ENCODE measurements around the gene UROC1.

Gene UROC1

DNA sequence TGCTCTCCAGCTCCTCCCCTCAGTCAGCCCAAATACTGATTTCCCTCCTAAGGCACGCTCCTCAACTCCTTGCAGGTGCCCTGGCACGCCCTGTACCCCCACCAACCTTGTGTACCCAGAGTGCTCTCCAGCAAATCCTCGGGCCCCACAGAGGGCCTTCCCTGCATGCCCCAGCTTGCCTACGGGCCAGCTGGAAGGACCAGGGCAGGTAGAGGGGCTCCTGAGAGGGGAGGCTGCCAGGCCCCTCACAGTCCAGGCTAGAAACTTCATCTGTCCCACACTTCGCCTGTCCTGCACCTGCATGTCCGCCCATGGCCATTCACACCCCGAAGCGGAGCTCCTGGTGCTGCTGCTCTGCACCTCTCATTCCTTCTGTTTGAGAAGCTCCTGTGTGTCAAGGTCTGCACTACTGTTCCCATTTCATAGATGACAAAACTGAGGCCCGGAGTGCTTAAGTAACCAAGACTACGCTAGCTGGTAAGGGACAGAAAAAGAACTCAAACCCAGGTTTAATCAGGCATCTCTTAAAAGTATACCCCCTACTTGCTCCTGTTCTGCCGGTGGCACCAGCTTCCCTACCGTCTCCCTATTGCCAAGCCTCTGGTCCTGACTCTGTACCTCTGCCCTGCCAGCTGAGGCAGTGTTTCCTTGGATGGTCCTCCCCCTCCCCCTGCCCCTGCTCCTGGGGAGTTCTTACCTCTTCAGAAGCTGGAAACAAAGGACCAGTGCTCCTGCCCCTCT is 77.4 kb downstream of the UROC1 start:
- no peak for DNase-seq (ENCODE audit: low read depth)

DNA sequence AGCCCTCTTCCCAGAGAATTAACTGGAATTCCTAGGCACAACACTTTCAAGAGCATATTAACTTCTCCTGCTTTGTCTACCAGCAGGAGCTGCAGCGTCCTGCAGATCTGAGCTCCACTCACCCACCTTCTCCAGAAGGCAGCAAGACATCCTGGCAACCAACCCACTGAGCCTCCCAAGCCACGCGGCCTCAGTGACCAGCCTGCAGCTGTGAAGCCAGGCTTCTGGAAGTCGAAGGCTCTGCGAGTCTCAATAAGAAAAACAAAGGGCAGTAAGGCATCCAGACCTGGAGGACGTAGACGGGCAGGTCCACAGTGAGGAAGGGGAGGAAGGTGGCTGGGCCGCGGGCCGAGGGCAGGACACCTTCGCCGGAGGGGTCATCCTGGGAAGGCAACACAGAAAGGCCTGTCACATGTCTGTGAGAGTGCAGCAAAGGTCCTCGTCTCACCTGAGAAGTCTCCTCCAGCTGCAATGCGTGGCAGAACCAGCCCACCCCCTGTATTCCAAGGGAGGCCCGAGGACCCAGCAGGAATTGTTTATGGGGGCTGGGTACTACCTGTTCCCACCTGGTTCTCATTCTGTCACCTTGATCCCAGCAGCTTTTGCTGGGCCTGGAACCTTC is 78.1 kb downstream of the UROC1 start:
- no peak for DNase-seq (ENCODE audit: low read depth)

DNA sequence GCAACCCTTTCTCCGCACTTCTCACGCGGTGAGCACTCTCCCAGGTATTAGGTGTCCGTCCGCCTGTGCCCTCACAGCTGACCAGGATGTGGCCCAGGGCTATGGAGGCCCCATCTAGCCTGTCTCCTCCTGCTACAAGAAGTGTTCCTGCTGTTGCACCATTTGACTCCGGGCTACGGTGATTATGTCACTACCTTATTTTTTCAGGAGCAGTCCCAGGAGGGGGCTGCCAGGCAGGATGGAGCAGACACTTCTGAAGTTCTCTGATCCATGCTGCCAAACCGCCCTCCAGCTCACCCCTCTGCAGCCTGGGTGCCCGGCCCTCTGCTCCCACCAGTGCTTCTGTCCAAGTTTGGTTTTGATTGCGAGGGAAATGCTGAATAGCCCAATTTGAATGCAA is 78.8 kb downstream of the UROC1 start:
- DNase-seq (ENCODE audit: low read depth), result no peak

DNA sequence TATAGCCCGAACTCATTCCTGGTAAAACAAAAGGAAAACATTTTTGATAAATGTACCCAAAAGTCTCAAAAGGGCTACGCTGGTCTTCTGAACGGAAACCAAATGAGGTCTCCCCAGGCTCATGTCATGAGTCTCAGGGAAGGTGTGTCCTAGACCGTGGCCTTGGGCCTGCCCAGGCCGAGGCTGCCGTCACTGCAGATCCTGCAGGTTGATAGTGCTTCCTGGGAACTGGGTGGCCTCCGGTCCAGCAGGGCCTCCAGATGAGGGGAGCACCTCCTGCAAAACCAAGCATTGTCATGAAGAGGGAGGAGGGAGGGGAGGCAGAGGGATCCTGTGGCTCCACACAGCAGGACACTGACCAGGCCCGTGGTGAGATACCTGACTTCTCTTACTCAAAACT is 79.4 kb downstream of the UROC1 start:
- no peak for DNase-seq (ENCODE audit: low read depth)

DNA sequence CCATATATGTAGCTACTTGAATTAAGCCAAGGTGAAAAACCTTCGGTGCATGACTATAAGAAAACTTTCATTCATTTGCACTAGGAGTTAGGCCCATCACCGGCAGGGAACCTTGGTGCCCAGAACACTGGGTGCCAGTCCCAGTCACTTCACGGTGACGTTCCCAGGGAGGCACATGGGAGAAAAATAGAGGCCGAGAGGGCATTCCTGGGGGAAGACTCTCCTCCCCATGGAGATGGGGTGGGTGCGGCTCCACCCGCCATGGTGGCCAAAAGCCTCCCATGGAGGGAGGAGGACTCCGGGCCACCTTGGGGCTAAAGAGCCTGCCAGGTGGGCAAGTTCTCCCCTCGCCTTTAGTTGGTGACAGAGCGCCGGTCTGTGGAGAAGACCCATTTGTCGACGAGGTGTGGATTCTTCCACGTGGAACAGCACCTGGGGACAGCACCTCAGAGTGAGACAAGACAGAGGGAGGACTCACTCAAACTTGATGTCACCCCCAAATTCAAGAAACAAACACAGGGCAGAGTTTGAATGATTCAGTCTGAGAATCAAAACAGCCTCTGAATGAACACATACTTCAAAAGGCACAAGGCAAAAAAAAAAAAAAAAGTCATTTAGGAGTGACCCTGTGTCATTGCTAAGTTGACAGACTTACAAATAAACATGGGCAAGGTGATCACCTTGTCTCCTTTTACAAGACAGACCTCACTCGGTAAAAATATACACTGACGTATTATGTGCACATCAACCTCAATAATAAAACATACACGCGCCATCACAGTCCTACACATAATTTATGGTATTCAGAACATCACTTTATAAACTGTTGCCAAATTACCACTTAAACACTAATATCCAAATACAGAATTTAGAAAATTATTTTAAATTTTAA is 80.5 kb downstream of the UROC1 start:
- DNase-seq (ENCODE audit: low read depth), result no peak

DNA sequence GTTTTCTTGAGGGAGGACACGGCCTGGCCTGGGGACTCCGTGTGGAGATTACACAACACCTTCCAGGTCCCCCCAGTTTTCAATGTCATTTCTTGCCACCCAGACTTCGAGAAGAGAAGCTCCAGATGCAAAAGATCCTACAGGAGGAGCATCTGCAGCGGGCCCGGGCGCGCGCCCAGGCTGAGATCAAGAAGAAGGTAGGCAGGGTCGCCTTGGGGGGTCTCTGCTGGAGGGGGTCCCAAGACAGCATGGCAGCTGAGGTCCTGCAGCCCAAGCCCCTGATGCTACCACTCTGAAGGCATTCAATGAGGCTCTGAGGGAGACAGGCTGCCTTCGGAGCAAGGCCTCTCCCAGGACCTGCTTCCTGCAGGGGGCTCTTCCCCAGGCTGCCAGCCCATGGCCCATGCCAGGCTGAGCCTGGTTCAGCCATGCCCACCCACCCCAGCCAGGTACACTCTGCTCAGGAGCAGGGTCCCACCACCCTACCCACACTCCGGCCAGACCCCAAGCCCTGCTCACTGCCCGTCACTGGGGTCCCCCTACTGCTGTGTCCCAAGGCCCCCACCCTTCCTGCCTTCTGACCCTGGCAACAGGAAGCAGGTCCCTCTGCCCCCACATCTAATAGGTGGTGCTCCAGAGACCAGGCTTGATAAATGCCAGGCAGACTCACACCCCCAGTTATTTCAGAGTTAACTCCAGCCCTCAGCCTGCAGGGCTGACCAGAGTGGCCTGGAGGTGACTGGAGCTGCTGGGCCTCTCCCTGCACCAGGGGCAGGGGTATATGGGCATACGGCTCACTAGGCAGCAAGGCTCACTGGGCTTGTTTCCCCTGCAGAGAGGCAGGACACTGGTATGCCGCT is 81.9 kb downstream of the UROC1 start:
- no peak for DNase-seq (ENCODE audit: low read depth)

DNA sequence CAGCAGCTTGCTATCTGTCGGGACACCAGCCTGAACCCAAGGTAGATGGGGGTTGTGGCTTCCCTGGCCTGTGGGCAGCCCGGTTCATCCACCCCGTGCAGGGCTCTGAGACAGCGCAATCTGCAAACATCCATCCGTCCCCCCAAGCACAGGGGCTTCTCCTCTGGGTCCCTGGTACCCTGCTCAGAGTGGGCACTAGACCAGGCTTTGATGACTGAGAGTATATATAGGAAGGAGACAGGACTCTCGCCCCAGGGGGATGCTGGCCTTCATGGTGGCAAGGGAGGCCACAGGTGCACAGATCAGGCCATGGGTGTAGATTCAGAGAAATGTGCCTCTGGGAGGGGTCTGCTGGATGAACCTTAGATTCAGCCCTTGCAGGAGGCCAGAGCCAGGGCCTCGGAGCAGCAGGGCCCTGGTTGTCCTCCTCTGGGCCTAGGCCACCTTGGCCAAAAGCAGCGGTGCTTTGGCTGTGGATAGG is 82.6 kb downstream of the UROC1 start:
- DNase-seq (ENCODE audit: low read depth), result no peak

DNA sequence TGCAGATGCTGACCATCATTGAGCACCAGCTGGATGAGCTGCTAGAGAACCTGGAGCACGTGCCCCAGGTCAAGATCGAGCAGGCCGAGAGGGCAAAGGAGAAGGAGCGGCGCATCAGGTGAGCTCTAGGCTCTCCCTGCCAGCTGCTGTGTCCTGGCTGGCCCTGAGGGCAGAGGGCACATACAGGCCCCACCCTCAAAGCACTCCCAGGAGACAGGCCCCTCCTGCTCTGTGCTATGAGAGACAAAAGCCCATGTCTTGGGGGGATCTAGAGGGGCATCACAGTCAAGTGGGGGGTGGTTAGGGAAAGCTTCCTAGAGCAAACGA is 83.3 kb downstream of the UROC1 start:
- no peak for DNase-seq (ENCODE audit: low read depth)

DNA sequence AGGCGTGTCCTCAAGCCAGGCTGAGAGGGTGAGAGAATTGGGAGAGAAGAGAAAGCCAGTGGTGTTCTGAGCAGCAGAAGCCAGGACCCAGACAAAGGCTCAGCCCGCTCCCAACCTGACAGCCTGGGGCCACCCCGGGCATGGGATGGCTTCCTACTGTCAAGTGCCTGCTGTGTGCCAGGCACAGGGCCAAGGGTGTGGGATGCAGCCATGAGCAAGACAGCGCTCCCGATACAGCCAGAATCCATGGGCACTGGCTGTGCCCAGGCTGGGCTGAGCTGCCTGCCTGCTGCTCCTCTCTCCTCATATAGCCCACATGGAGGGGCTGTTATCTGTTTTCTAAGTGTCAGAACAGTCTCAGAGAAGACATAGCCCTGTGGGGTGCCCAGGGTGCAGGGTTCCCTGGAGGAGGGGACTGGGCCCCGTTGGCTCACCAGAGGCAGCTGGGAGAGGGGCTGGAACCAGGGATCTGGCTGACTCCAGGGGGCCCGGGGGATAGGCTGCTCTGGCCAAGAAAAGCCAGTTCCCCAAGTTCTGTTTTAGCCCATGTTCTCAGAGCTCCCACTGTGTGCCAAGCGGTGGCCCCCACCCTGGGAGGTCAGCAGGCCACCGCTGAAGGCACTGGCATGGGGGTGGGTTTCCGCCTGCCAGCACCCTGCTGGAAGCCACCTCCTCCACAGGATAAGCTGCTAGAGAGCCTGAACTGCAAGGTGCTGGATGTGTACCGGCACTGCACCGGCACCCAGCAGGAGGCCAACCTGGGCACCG is 83.9 kb downstream of the UROC1 start:
- no peak for DNase-seq (ENCODE audit: low read depth)

DNA sequence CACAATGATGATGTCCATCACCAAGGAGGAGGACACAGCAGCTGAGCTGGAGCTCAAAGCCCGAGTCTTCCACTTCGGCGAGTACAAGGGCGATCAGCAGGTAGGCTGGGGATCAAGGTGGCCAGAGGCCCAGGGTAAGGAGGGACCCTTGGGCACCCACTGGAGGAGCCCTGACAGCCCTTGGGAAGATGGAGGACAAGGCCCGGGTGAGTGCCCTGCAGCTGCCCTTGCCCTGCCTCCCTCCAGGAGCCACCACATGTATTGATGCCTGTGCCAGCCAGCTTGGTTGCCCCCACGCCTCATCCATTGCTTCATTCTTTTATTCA is 84.5 kb downstream of the UROC1 start:
- no peak for DNase-seq (ENCODE audit: low read depth)

DNA sequence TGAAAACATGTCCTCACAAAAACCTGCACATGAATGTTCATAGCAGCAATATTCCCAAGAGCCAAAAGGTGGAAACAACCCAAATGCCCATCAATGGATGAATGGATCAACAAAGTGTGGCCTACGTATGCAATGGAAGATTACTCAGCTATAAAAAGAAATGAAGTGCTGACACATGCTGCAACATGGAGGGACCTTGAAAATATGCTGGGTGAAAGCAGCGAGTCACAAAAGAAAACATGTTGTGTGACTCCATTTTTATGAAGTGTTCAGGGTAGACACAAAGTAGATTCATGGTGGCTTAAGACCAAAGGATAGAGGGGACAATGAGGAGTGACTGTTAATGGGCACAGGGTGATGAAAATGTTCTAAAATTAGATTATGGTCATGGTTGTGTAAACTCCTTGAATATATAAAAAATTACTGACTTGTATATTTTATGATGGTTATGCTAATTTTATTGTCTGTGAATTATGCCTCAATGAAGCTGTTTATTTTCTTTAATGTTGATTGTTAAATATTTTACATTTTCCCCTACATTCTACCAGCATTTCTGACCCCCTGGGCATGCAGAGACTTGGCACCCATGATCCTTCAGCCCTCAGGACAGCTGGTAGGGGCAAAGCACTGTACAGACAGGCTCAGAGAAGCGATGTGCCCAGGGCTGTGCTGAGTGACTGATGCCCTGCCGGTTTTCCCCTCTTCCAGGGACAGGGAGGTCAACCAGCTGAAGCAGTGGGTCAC is 85.0 kb downstream of the UROC1 start:
- no peak for DNase-seq (ENCODE audit: low read depth)

All from fibroblast of the conjunctiva (primary cell).